HUES6 (cell line): Measurements from ENCODE around the gene WARS2.

Experiments used
- H3K27ac ChIP-seq: 2 replicates; pipeline ENCODE4 v1.7.0; 2013; ENCODE audit warnings: low read depth, mild to moderate bottlenecking, low read length, inconsistent platforms
- H3K27me3 ChIP-seq: 2 replicates; pipeline ENCODE4 v1.6.1; 2013; ENCODE audit warnings: low read length; ENCODE audit not compliant: control insufficient read depth, insufficient read depth
- H3K36me3 ChIP-seq: 2 replicates; pipeline ENCODE4 v1.6.1; 2013; ENCODE audit warnings: low read length; ENCODE audit not compliant: control insufficient read depth, insufficient read depth
- H3K4me1 ChIP-seq: 2 replicates; pipeline ENCODE4 v1.6.1; 2013; ENCODE audit warnings: low read length; ENCODE audit not compliant: control insufficient read depth, insufficient read depth
- H3K4me3 ChIP-seq: 2 replicates; pipeline ENCODE4 v1.5.1; 2013; ENCODE audit warnings: low read depth, low read length
- H3K9ac ChIP-seq: one replicate; pipeline ENCODE4 v1.6.1; 2013; ENCODE audit warnings: mild to moderate bottlenecking, low read length
- H3K9me3 ChIP-seq: 2 replicates; pipeline ENCODE4 v1.6.1; 2013; ENCODE audit warnings: low read depth, low read length; ENCODE audit not compliant: control insufficient read depth, insufficient read depth

WARS2 gene

GRCh38 chr1:119112791-119113190 lies 27.7 kb downstream of the WARS2 start:
- Histone ChIP-seq H3K4me1 (peaks cover 13% of the 10 kb centered on the region; the same call in 1 of the 2 replicates), H3K4me3 (no peak overlapping the region), H3K9ac (no peak overlapping the region), H3K27me3 (no peaks in the 10 kb centered on the region), H3K36me3 (no peaks in the 10 kb centered on the region), H3K27ac (no peak overlapping the region), H3K9me3 (no peaks in the 10 kb centered on the region)

GRCh38 chr1:119112244-119112643 lies 28.2 kb downstream of the WARS2 start:
- no peaks in the 10 kb centered on the region for H3K9me3 ChIP-seq

GRCh38 chr1:119108988-119109387 lies 31.5 kb downstream of the WARS2 start:
- H3K4me3 ChIP-seq: no peak overlapping the region
- no peaks in the 10 kb centered on the region for H3K4me1 ChIP-seq
- H3K9ac ChIP-seq: no peak overlapping the region
- no peaks in the 10 kb centered on the region for H3K36me3 ChIP-seq
- no peaks in the 10 kb centered on the region for H3K9me3 ChIP-seq
- H3K27ac ChIP-seq: no peak overlapping the region
- no peaks in the 10 kb centered on the region for H3K27me3 ChIP-seq

More at GRCh38 chr1:119112244-119112643, 28.2 kb downstream of the WARS2 start:
- no peak overlapping the region for H3K9ac ChIP-seq
- H3K36me3 ChIP-seq: no peaks in the 10 kb centered on the region
- H3K27ac ChIP-seq: no peak overlapping the region
- no peak overlapping the region for H3K4me3 ChIP-seq
- peaks cover 13% of the 10 kb centered on the region; the same call in 1 of the 2 replicates for H3K4me1 ChIP-seq
- H3K27me3 ChIP-seq: no peaks in the 10 kb centered on the region

GRCh38 chr1:119103764-119104163 lies 36.7 kb downstream of the WARS2 start:
- no peak overlapping the region for H3K9ac ChIP-seq

GRCh38 chr1:119102051-119102450 lies 38.4 kb downstream of the WARS2 start:
- H3K27ac ChIP-seq: no peak overlapping the region
- no peak overlapping the region for H3K4me3 ChIP-seq
- no peaks in the 10 kb centered on the region for H3K27me3 ChIP-seq
- 0 out of 2 replicates have a peak, but pooled peaks cover 3% of the 10 kb centered on the region for H3K4me1 ChIP-seq
- H3K9me3 ChIP-seq: no peaks in the 10 kb centered on the region
- no peak overlapping the region for H3K9ac ChIP-seq
- no peaks in the 10 kb centered on the region for H3K36me3 ChIP-seq

More at GRCh38 chr1:119103764-119104163, 36.7 kb downstream of the WARS2 start:
- Histone ChIP-seq H3K27ac (no peak overlapping the region), H3K4me3 (no peak overlapping the region), H3K4me1 (no peaks in the 10 kb centered on the region), H3K36me3 (no peaks in the 10 kb centered on the region), H3K27me3 (no peaks in the 10 kb centered on the region), H3K9me3 (no peaks in the 10 kb centered on the region)

GRCh38 chr1:119101563-119101962 lies 38.9 kb downstream of the WARS2 start:
- Histone ChIP-seq H3K4me3 (no peak overlapping the region), H3K4me1 (0 out of 2 replicates have a peak, but pooled peaks cover 3% of the 10 kb centered on the region), H3K9me3 (no peaks in the 10 kb centered on the region), H3K27me3 (no peaks in the 10 kb centered on the region), H3K27ac (no peak overlapping the region), H3K36me3 (no peaks in the 10 kb centered on the region), H3K9ac (no peak overlapping the region)

GRCh38 chr1:119099775-119100174 lies 40.7 kb downstream of the WARS2 start:
- Histone ChIP-seq H3K4me3 (no peak overlapping the region), H3K27ac (no peak overlapping the region), H3K9me3 (no peaks in the 10 kb centered on the region), H3K27me3 (no peaks in the 10 kb centered on the region), H3K4me1 (0 out of 2 replicates have a peak, but pooled peaks cover 3% of the 10 kb centered on the region), H3K36me3 (no peaks in the 10 kb centered on the region), H3K9ac (no peak overlapping the region)

GRCh38 chr1:119097380-119097779 lies 43.1 kb downstream of the WARS2 start:
- no peak overlapping the region for H3K4me3 ChIP-seq
- H3K4me1 ChIP-seq: 0 out of 2 replicates have a peak, but pooled peaks cover 3% of the 10 kb centered on the region
- no peaks in the 10 kb centered on the region for H3K36me3 ChIP-seq
- no peak overlapping the region for H3K9ac ChIP-seq
- no peaks in the 10 kb centered on the region for H3K27me3 ChIP-seq
- H3K9me3 ChIP-seq: no peaks in the 10 kb centered on the region
- no peak overlapping the region for H3K27ac ChIP-seq

GRCh38 chr1:119093721-119094120 lies 46.7 kb downstream of the WARS2 start:
- Histone ChIP-seq H3K9me3 (no peaks in the 10 kb centered on the region; the same call in 1 of the 2 replicates), H3K27ac (no peak overlapping the region), H3K4me3 (no peak overlapping the region), H3K27me3 (no peaks in the 10 kb centered on the region), H3K9ac (no peak overlapping the region), H3K36me3 (no peaks in the 10 kb centered on the region), H3K4me1 (0 out of 2 replicates have a peak, but pooled peaks cover 3% of the 10 kb centered on the region)

- no peak overlapping the region for H3K4me3 ChIP-seq
- H3K9ac ChIP-seq: no peak overlapping the region
- no peaks in the 10 kb centered on the region; the same call in 1 of the 2 replicates for H3K9me3 ChIP-seq
- H3K36me3 ChIP-seq: no peaks in the 10 kb centered on the region
- no peaks in the 10 kb centered on the region for H3K27me3 ChIP-seq
- no peak overlapping the region for H3K27ac ChIP-seq
- peaks cover 6% of the 10 kb centered on the region; the same call in 1 of the 2 replicates for H3K4me1 ChIP-seq
Measured at GRCh38 chr1:119091618-119092017, 48.8 kb downstream of the WARS2 start.

- Histone ChIP-seq H3K9me3 (no peaks in the 10 kb centered on the region; the same call in 1 of the 2 replicates), H3K4me3 (no peak overlapping the region), H3K36me3 (no peaks in the 10 kb centered on the region), H3K27ac (no peak overlapping the region), H3K9ac (no peak overlapping the region), H3K27me3 (no peaks in the 10 kb centered on the region), H3K4me1 (peaks cover 6% of the 10 kb centered on the region; the same call in 1 of the 2 replicates)
Measured at GRCh38 chr1:119090250-119090649, 50.2 kb downstream of the WARS2 start.
